Measurements from ENCODE around the gene PEX12. TPM values are rescaled to one million over a fixed set of nuclear protein-coding genes. Genes with fewer than 3 reads are reported as not detected.

Gene PEX12
- total RNA-seq, 1 experiment from 2014 or later = 3.9 TPM

- no TSS peak for BruUV-seq (replicated peaks)
- intact Hi-C loops (cut with micrococcal nuclease) = no loop called here
- no peaks in the 10 kb centered on the region for H3K79me2 ChIP-seq (ENCODE audit: low read length)
- no peaks in the 10 kb centered on the region for H3K27me3 ChIP-seq (ENCODE audit: low read length)
- H3K4me1 ChIP-seq (ENCODE audit: insufficient read depth, low read length) = no peaks in the 10 kb centered on the region
- H3K36me3 ChIP-seq (ENCODE audit: low read depth, low read length) = peaks cover 36% of the 10 kb centered on the region
- ChIA-PET CTCF (no interaction called here), POLR2A (ENCODE audit: unreplicated experiment) (no interaction called here)
- H3K9ac ChIP-seq (ENCODE audit: low read length) = no peak overlapping the region
- no peaks in the 10 kb centered on the region for H3K9me2 ChIP-seq (replicated peaks; ENCODE audit: low read length)
- no peak for TF ChIP-seq CTCF (conservative IDR thresholded peaks at IDR 0.05; ENCODE audit: low read depth, low read length)
- no peak for TF ChIP-seq EZH2 (IDR thresholded peaks at IDR 0.05; ENCODE audit: low read length, unreplicated experiment)
- no peak for TF ChIP-seq EZH2phosphoT487 (IDR thresholded peaks at IDR 0.05; ENCODE audit: borderline replicate concordance, low read length)
- H3K27ac ChIP-seq (ENCODE audit: low read length) = no peak overlapping the region
- peaks cover under 1% of the 10 kb centered on the region; the same call in 1 of the 2 replicates for H4K20me1 ChIP-seq (ENCODE audit: low read length)
- no peak overlapping the region for H2AFZ ChIP-seq (ENCODE audit: low read length)
- H3K4me2 ChIP-seq (ENCODE audit: low read length) = no peak overlapping the region
- no peak overlapping the region for H3K4me3 ChIP-seq (ENCODE audit: low read length)
- H3F3A ChIP-seq (ENCODE audit: low read length, unreplicated experiment) = no peaks in the 10 kb centered on the region
- DNase-seq = no peak
- no peaks in the 10 kb centered on the region for H3K9me3 ChIP-seq (ENCODE audit: low read length)
- no peak for ATAC-seq
Measured at GRCh38 chr17:35621768-35622167, 43.4 kb upstream of the PEX12 start.

DNA sequence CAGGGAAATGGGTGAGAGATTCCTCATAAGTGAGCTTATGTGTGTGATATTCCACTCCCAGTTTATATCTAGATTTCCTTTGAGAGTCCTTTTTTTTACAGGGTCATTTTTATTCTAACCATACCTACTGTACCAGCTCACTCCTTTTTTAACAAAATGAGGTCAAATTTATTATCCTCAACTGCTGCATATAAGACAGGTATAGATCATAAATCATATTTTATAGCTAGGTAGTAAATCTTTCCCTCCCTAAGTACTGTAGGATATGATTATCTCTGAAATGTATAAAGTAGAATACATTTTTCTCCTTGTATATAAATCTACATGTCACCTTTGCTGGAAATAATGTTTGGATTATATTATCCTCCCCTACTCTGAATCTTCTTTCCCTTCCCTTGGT lies 40.3 kb upstream of the PEX12 start:
- Histone ChIP-seq H4K20me1 (ENCODE audit: low read length) (peaks cover 3% of the 10 kb centered on the region; the same call in 1 of the 2 replicates), H3K36me3 (ENCODE audit: low read depth, low read length) (peaks cover 19% of the 10 kb centered on the region; the same call in 1 of the 2 replicates)
- POLR2A ChIA-PET (ENCODE audit: unreplicated experiment) = no interaction called here

More for the DNA sequence above, 40.3 kb upstream of the PEX12 start:
- no peak overlapping the region for H2AFZ ChIP-seq (ENCODE audit: low read length)
- no peak for DNase-seq
- CTCF ChIA-PET = no interaction called here
- no peak for TF ChIP-seq EZH2 (IDR thresholded peaks at IDR 0.05; ENCODE audit: low read length, unreplicated experiment)
- TF ChIP-seq EZH2phosphoT487 (IDR thresholded peaks at IDR 0.05; ENCODE audit: borderline replicate concordance, low read length) = no peak
- no peak for TF ChIP-seq CTCF (conservative IDR thresholded peaks at IDR 0.05; ENCODE audit: low read depth, low read length)
- H3K9ac ChIP-seq (ENCODE audit: low read length) = no peak overlapping the region
- intact Hi-C loops (cut with micrococcal nuclease) = no loop called here
- no peaks in the 10 kb centered on the region for H3K27me3 ChIP-seq (ENCODE audit: low read length)
- no peaks in the 10 kb centered on the region for H3K9me3 ChIP-seq (ENCODE audit: low read length)
- H3K4me3 ChIP-seq (ENCODE audit: low read length) = no peak overlapping the region
- H3K4me1 ChIP-seq (ENCODE audit: insufficient read depth, low read length) = no peaks in the 10 kb centered on the region
- ATAC-seq = no peak
- H3K27ac ChIP-seq (ENCODE audit: low read length) = no peak overlapping the region
- H3F3A ChIP-seq (ENCODE audit: low read length, unreplicated experiment) = no peaks in the 10 kb centered on the region
- peaks cover 2% of the 10 kb centered on the region; the same call in 1 of the 2 replicates for H3K79me2 ChIP-seq (ENCODE audit: low read length)
- no TSS peak for BruUV-seq (replicated peaks)
- no peak overlapping the region for H3K4me2 ChIP-seq (ENCODE audit: low read length)
- no peaks in the 10 kb centered on the region for H3K9me2 ChIP-seq (replicated peaks; ENCODE audit: low read length)
